HG03342 (cell line): Measurements from ENCODE around the gene MDK.

Source experiments
- ATAC-seq: cut with Tn5 transposase; IDR thresholded peaks from one replicate; pipeline ENCODE4 v1.9.1; 2021; ENCODE audit warnings: mild to moderate bottlenecking, moderate library complexity; ENCODE audit not compliant: unreplicated experiment

MDK gene

DNA sequence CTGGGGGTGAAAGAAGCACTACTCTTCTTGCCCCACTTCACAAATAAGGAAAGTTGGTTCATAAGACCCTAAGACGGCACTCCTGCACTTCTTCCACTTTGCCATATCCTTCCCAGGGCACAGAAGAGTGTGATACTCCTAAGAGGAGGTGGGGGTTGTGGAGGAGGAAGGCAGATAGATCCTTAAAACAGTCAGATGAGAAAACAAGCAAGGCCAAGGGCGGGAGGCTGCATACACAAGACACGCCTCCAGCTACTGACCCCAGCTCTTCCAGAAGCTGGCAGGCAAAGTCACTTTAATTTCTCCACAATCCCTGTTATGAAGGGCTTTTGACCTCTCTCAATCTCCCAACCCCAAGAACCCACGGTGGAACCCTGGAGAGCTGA, 11.8 kb downstream of the MDK start:
- no peak for ATAC-seq

DNA sequence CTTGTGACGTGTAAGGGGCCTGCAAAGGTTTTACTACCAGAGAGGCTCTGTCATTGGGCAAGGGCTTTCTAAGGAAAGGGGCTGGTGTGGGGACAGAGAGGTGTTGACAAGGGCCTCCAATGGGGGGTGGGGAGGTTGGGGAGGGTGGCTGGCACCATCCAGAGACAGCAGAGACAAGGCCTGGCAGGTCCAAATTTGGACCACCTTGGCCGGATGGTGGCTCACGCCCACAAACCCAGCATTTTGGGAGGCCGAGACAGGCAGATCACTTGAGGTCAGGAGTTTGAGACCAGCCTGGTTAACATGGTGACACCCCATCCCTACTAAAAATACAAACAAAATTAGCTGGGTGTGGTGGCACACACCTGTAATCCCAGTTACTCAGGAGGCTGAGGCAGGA, 12.3 kb downstream of the MDK start:
- no peak for ATAC-seq

DNA sequence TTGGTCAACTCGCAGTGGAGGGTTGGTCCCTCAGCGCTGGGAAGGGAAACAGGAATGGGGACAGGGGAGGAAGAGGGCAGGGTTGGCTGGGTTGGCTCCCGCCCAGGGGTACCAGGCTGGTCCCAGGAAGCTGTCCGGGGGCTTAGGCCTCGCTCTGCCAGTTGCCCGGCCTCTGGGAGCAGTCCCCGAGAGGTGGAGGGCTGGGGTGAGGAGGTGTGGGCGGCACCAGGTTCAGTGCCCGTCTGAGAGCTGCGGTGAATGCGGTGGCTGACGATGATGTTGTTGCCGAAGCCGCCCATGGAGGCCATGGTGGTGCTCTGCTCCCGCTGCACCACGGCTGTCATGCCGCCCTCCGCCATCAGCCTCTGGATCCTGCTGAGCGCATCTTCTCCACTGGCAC, 16.1 kb downstream of the MDK start:
- ATAC-seq, result no peak

DNA sequence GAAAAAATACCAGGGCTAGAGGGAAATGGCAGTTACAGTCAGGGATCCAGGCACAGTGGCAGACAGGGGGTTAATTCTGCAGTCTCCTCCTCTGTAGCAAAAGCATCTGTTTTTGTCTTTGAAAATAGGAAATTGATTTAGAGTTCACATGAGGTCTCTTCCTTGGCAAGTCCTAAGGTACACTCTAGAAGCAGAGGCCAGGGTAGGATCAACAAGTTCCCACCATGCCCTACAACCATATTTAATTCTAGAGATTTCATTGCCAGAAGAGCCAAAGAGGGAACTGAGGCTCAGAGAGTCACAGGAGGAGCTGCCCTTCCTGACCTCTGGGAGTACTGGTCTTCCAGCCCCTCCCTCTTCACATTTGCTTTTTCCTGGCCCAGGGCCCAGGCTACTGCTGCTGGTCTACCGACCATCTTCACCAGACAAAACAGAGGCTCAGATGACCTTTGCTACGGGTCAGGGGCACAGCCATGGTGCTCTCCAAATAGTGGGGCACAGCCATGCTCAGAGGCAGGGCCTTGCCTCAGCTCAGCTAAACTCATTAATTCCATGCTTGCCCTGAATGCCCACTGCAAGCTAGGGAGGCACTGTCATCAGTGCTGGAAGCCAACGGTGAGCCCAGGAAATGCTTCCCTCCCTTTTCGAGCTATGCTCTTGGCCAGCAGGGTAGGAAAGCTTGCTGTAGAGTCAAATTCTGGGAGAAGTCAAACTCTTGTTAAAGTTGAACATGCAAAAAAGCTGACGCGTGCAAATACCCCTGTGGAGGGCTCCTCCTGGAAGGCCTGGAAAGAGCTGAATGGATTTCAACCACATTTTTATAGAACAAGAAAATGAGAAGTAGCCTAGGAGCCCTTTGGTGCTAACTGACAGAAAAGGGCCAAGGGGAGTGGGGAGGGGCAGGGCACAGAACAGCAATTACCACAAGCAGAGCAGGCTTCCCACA, 21.8 kb downstream of the MDK start:
- no peak for ATAC-seq

DNA sequence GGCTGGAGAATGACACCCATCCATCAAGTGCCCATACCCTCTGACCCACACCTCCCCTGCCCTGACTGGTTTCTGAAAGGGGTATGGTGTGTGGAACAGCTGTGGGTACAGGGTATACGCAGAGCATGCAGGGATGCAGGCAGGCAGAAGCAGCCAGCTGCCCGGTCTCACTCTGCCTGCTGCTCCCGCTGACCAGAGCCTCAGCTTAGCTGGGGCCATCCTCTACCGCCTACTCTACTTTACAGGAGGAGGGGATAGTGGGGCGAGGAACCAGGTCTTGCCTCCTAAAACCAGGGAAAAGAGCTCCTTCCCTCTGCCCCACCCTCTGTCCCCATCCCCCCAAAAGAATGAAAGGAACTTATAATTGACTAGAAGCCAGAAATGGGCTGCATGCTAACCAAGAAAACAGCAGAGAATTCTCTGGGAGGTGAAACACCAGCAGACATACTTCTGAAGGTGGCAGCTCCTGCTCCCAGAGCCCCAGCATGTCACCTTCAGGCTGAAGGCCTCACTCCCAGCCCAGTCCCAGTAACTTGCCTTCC, 23.1 kb downstream of the MDK start:
- no peak for ATAC-seq

DNA sequence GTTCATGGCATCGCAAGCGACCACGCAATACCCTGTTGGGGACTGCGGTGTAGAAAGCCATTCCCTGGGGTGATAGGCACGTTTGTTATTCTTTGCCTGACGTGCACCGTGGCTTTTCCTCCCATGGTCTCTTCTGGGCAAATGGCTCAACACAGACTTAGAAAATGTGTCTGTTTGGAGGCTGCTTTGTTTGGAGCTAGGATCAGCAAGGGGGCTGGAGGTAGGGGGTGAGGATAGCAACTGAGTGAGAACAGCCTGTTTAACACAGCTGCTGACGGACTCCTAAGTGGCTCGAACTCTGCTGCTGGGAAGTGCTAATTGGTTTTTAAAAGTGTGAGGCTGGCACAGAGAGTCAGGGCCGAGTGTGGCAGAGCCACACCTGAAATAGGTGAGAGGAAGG, 26.2 kb downstream of the MDK start:
- ATAC-seq, result no peak

DNA sequence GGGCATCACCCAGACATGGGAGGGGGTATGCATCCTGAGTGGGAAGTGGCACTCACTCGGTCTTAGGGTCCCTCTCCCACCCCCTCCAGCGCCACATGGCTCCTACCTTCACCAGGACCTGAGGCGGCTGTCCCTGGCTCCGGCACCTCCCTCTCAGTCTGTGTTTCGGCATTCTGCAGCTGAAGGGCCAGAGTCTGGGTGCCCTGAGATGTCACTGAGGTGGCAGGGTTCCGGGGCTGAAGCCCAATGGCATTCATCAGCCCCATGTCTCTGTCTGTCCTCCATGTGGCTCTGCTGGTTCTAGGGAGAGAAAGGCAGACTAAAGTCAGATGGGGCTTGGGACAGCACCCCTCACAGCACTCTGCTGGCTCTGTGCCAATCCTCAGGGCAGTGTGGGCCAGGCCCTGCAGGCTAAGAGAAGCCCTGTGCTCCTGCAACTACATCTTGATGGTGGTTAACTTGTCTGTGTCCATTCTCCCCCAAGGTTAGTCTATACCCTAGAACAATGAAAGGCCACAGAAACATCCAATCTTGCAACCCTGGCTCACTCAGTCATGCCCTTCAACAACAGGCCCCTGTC, 27.0 kb downstream of the MDK start:
- no peak for ATAC-seq

DNA sequence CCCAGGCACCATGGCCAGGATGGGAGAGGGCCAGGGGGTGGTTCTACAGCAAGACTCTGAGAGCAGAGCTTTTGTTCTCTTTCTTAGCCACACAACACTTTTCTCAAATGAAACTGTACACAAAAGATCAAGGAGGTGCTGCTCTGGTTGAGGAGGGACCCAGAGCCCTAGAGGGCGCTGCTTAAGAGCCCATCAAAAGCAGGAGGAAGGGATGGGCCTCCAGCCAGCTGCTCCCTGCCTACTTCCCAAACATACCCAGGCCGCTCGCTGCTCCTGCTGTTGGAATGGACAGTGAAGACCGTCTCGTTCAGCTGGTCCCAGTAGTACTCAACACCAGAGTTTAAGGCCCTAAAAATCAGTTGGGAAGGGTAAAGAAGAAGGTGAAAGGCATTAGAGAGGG, 28.6 kb downstream of the MDK start:
- ATAC-seq, result no peak

DNA sequence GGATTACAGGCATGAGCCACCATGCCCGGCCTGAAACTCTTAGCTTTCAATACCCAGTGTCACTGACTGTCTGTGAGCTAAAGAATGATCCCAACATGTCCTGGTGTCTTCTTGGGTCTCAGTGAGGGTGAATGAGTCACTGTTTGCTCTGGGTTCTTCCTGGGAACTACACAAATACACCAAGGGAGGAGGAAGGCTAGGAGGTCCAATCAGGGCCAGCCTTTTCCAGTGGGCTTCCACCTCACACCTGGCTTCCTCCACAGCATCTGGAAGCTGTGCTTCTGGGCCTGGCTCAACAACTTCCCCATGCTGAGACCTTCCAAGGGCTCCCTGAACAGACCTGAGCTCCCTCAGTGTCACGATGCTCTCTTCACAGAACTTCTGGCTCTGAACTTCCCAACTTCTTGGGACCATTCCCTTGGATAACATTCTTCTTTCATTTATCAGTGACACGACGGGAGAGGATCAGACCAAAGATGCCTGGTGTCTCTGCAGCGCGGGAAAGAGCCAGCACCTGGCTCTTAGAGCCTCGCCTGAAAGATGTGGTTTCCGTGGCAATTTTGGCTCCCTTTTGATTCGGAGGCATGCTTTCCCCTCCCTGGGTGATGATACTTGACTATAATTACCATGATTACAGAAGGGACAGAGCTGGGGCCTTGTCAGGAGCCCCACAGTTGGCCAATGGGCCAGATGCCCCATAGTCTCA, 32.4 kb downstream of the MDK start:
- ATAC-seq, result no peak

DNA sequence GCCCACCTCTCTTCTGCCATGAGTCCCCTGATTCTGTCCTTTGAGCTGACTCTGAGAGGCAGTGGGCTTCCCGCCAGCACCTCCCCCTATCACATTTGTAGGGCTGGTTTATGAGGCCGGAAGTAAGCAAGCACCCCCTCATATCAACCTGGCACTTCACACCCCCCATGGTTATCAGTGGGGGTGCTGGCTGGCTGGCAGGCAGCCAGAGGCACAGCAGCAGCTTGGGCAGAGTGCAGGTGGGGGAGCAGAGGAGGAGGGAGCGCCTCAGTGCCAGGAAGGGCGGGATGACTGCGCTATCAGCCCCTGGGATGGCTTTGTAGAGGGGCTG, 33.0 kb downstream of the MDK start:
- ATAC-seq, result no peak

DNA sequence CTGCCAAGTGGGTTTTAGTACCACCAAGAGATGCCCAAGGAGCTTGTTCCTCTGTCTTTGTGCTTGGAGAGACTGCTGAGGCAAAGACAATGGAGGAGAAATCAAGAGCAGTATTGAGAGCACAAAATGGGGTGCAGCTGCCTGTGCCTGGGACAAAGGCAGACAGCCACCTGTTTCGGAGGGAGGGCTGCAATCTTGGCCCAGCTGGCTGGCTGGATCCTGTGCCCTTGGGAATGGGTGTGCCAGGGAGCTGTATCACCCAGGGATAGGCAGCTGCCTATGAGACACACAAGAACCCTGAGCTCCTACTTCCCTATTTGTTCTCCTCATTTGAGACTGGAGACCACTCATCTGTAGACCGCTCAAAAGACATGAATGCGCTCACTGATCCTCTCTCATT, 33.4 kb downstream of the MDK start:
- ATAC-seq, result no peak

DNA sequence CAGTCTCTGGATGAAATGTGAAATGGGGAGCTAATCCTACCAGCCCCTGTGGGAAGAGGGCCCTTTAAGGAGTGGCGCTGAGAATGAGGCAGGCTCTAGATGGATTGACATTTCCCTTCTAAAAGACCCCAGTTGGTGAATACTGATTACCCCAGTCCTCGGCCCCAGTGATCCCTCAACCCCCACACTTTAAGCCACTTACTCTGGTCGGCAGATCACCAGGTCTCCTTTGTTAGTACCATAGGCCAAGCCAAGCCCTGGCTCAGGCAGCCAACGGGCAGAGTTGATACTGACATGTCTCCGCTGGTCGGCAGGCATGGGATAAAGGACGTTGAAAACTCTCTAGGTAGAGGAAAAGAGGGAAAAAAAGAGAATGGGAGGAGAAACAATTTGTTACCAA, 36.2 kb downstream of the MDK start:
- no peak for ATAC-seq

DNA sequence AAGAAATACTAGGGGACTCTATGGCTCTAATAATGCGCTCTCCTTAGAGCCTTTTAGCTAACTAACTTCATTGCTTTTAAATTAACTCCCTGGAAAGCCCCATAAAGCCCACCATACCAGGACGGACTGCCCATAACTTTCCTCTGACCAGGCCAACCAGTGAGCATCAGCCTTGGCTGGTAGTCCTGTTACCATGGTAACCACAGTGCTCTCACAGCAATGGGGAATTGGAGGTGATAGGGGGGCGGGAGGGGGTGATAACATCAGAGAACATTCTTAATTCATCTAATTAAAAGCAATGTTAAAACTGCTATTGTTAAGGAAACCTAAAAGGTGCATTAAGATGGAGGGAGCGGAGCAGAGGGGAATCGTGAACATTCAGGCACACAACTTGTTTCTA, 37.3 kb downstream of the MDK start:
- ATAC-seq, result no peak

DNA sequence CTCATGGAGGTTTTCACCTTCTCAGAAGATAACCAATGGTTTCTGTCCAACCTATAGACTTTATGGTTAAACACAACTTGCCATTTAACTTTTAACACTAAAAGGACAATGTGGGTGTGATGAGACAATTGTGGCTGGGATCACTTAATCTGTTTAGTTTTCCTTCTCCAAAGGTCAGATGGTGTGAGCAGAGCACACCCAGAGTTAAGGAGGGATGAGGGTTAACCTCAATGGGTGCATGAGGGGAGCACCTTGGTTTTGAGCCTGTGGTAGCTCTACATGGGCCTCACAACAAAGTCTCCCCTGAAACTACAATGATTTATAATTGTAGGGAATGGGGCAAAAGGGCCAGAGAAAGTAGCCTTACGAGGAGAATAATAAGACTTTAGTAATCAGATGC, 39.0 kb downstream of the MDK start:
- no peak for ATAC-seq

DNA sequence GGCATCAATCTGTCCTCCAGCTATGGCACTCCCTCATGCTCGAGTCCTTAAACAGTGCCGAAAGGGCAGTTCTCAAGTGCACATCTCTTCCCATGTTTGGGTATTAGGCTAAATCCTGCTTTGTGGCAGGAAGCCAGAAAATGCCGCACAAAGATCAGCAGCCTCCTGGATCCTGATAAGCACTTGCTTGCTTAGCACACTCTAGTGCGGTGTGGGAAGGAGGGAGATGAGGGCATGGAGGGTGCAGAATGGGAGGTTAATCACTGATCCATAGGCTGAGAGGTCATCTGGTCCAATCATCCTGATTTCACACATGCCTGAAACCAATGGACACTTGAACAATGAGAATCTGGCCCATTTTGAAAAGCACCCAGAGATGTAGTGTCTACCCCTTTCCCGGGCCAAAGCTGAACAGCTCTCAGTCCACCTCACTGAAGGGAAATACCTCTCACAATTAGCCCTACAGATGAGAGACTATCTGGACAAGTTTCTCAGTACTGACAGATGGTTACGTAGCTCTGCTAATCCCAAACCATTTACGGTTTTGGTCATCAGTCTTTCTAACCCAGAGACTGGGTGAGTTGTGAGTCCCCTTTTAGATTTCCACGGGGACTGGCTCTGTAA, 39.9 kb downstream of the MDK start:
- no peak for ATAC-seq

DNA sequence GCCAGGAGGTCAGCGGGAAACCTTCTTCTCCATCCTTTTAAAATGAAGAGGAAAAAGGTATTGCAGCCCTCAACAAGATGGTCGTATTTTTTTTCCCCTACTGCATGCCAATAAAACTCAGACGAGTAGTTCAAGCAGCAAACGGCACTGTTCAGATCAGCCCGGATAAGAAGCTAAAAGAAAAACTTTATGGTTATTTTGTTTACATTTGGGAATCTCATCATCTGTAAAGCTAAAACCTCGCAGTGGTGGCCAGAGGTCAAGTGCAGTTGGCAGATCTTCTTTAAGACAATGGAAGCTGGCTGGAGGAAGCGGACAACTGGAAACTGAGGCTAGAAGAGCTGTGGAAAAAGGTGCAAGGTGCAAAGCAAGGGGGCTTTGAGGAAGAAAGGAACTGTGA, 41.1 kb downstream of the MDK start:
- ATAC-seq, result no peak

DNA sequence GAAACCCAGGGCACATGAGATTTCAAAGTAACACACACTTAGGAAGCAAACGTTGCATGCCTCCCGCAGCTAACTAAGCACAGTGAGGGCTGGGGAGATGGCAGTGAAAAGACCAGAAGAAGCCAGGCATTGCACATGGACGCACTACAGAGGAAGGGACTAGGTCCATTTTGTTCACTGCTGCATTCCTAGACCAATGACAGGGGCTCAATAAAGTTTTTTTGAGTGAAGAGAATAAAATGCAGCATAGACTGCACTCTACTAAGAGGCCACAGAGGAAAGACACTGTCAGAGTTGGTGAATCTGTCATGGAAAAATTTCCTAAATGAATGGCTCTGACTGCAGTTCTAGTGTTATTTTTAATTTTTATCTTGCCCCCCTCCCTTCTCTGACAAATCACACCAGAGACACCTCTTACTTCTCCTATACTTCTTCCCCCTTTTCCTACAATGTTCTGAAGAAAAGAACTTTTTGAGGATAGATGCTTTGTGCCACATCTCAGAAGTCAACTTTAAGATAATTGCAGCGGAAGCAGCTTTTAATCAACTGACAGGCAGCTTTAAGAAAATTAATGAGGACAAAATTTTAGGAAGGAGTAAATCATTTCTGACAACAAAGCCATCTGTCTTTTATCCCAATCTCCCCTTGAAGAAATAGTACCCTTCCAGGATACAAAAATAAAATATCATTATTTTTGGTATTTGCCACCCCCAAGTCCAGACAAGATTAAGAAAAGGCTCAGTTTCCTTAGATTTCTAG, 44.9 kb downstream of the MDK start:
- no peak for ATAC-seq

DNA sequence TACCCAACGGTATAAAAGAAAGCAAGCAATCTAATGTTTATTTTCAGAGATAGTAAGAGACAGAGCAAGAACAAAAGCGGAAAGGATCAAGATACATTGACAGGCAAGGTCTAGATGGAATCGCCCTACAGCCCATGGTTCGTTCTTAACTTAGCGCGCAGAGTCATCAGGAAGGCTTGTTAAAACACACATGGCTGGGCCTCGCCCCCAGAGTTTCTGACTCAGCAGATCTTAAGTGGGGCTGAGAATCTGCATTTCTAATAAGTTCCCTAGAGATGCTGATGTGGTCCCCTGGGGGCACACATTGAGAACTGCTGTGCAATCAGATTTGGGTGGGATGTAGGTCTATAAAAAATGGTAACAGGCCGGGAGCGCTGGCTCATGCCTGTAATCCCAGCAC, 45.9 kb downstream of the MDK start:
- ATAC-seq, result no peak

DNA sequence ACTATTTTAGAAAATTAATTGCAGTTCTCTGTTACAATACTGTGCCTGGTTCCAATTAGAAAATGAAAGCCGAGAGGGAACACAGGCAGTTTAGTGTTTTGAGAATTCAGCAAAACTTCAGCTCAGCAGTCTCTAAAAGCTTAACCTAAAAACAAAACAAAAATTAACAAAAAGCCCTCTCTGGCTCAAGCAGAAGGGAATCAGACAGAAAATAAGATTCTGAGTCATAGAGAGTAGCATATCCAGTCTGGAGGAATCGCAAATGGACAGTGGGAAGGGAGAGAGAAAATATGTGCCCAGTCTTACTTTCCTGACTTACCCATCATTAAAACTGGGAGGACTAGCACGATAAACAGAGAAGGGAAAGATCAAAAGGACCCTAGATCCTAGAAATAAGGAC, 48.2 kb downstream of the MDK start:
- ATAC-seq, result no peak

DNA sequence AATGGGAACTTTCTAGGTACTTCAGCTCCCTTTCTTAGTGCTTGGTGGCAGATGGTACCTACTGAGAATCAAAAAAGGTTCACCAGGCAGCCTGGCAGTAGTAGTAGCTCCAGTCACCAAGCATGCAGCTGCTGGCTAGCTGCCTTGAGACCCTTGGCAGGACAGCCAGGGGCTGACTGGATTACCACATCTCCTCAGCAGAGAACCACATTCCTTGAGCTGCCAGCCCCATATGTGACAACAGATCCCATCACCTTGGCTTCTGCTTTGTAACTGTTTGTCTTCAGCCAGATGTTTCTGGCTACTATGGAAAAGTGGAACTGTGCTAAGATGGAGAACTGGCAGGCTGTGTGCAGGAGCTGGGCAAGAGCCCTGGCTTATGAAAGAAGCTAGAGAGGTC, 49.7 kb downstream of the MDK start:
- ATAC-seq, result no peak
